Endothelial cell of umbilical vein (primary cell): ENCODE results near the gene CALR3. TPM values are rescaled to one million over a fixed set of nuclear protein-coding genes. Genes with fewer than 3 reads are reported as not detected.

ENCODE experiments used
- BruUV-seq: library from RNA; stranded (reverse); fragments of 400-500 nt; replicated peaks from 2 replicates; lab custom pipeline; 2021; lab: Mats Ljungman, UMichigan
- CTCF ChIA-PET: fragments of 300-600, 350-600 bp; sonication (Branson Sonifier 250); formaldehyde crosslinking; loops from one replicate; lab custom pipeline; 2021; ENCODE audit warnings: antibody characterized with exemption, inconsistent platforms; lab: Charles Lee
- POLR2A ChIA-PET: fragments of 300-600, 350-600 bp; sonication (Branson Sonifier 250); formaldehyde crosslinking; loops from one replicate; lab custom pipeline; 2021; ENCODE audit warnings: antibody characterized with exemption, inconsistent platforms; lab: Charles Lee
- DNase-seq: peaks from one replicate; pipeline ENCODE4 v3.0.0-alpha.2; 2011; ENCODE audit warnings: low read depth, low spot score
- FAIRE-seq: peaks from 2 replicates; lab custom pipeline; 2011; peaks lifted over from hg19 to GRCh38; lab: Jason Lieb, UNC
- H2AFZ ChIP-seq: 2 replicates; pipeline ENCODE4 v1.6.0; 2012; ENCODE audit warnings: low read depth, low read length, control low read depth, inconsistent platforms
- H3K27ac ChIP-seq: 2 replicates; pipeline ENCODE4 v1.5.1; 2011; ENCODE audit warnings: low read depth, mild to moderate bottlenecking, control low read depth, low read length, moderate library complexity; ENCODE audit not compliant: insufficient read depth
- H3K27me3 ChIP-seq, 2 experiments: 2 replicates each; pipeline versions ENCODE4 v1.6.0 to v1.6.1; 2011; ENCODE audit warnings: low read length in 2 of 2, mixed read lengths in 1 of 2; ENCODE audit not compliant: control insufficient read depth in 2 of 2, insufficient read depth in 2 of 2
- H3K36me3 ChIP-seq, 2 experiments: 2 replicates in 1 of 2; 3 replicates in 1 of 2; pipeline ENCODE4 v1.5.1; 2011; ENCODE audit warnings: low read length in 2 of 2, mild to moderate bottlenecking in 1 of 2, moderate library complexity in 1 of 2; ENCODE audit not compliant: control insufficient read depth in 2 of 2, insufficient read depth in 2 of 2; ENCODE audit errors: extremely low read depth in 1 of 2
- H3K4me1 ChIP-seq: 3 replicates; pipeline ENCODE4 v1.5.1; 2011; ENCODE audit warnings: mild to moderate bottlenecking, low read length; ENCODE audit not compliant: control insufficient read depth, insufficient read depth; ENCODE audit errors: extremely low read depth
- H3K4me2 ChIP-seq: 2 replicates; pipeline ENCODE4 v1.6.1; 2011; ENCODE audit warnings: low read length, control low read depth, mixed read lengths; ENCODE audit not compliant: insufficient read depth
- H3K4me3 ChIP-seq, 3 experiments: fragments of 200-600 bp in 1 of 3; sonication (generic), shearing (Covaris generic) in 1 of 3; replicated peaks in 1 of 3; 2 replicates each; pipeline ENCODE4 v1.5.1; 2011 to 2016; ENCODE audit warnings: control low read depth in 3 of 3, low read length in 3 of 3, mild to moderate bottlenecking in 2 of 3, inconsistent platforms in 1 of 3, low read depth in 1 of 3, moderate library complexity in 1 of 3; ENCODE audit not compliant: insufficient read depth in 1 of 3
- H3K79me2 ChIP-seq: 2 replicates; pipeline ENCODE4 v1.6.0; 2012; ENCODE audit warnings: low read length, inconsistent platforms; ENCODE audit not compliant: control insufficient read depth, insufficient read depth
- H3K9ac ChIP-seq: replicated peaks from 2 replicates; pipeline ENCODE3; 2011; ENCODE audit warnings: low read length, control low read depth; ENCODE audit not compliant: insufficient read depth; ENCODE audit errors: extremely low read depth
- H3K9me1 ChIP-seq: replicated peaks from 3 replicates; pipeline ENCODE4 v1.6.0; 2011; ENCODE audit warnings: mild to moderate bottlenecking, low read length; ENCODE audit not compliant: control insufficient read depth, insufficient read depth; ENCODE audit errors: extremely low read depth
- H3K9me3 ChIP-seq: replicated peaks from 2 replicates; pipeline ENCODE4 v1.5.1; 2012; ENCODE audit warnings: low read length, inconsistent platforms; ENCODE audit not compliant: control insufficient read depth, insufficient read depth
- H4K20me1 ChIP-seq: replicated peaks from 2 replicates; pipeline ENCODE3; 2011; ENCODE audit warnings: mild to moderate bottlenecking, low read length; ENCODE audit not compliant: control insufficient read depth, insufficient read depth; ENCODE audit errors: extremely low read depth
- EZH2 ChIP-seq: IDR thresholded peaks from 2 replicates; pipeline ENCODE4 v1.6.1; 2012; ENCODE audit warnings: borderline replicate concordance, low read depth, mild to moderate bottlenecking, moderate library complexity, low read length, inconsistent platforms; ENCODE audit not compliant: severe bottlenecking
- FOS ChIP-seq: IDR thresholded peaks from 2 replicates; pipeline ENCODE4 v1.6.1; 2011; ENCODE audit warnings: mild to moderate bottlenecking, low read length, moderate library complexity, borderline replicate concordance; ENCODE audit not compliant: insufficient read depth
- GATA2 ChIP-seq: IDR thresholded peaks from 2 replicates; pipeline ENCODE4 v1.7.0; 2011; ENCODE audit warnings: low read depth, mild to moderate bottlenecking, moderate library complexity, mixed read lengths, low read length; ENCODE audit not compliant: insufficient read length, insufficient read depth
- JUN ChIP-seq: IDR thresholded peaks from 2 replicates; pipeline ENCODE4 v1.6.1; 2011; ENCODE audit warnings: borderline replicate concordance, low read depth; ENCODE audit not compliant: insufficient read length, insufficient read depth
- MYC ChIP-seq: IDR thresholded peaks from one replicate; pipeline ENCODE4 v1.6.1; 2011; ENCODE audit warnings: mild to moderate bottlenecking, low read depth, low read length
- POLR2A ChIP-seq: IDR thresholded peaks from 2 replicates; pipeline ENCODE4 v1.6.1; 2012; ENCODE audit warnings: low read depth, mild to moderate bottlenecking, control low read depth, low read length
- POLR2AphosphoS5 ChIP-seq: IDR thresholded peaks from 2 replicates; pipeline ENCODE4 v1.6.1; 2012; ENCODE audit warnings: low read depth, mild to moderate bottlenecking, control low read depth, low read length, moderate library complexity; ENCODE audit not compliant: insufficient read depth
- dilution Hi-C: fragments of 300-500 bp; cut with MboI; formaldehyde crosslinking; loops from one replicate; pipeline ENCODE4 v1.15.0; 2019; ENCODE audit warnings: low sequenced_read_pairs; ENCODE audit not compliant: extremely low pct_ligation_motif_present
- intact Hi-C: fragments of 100-400 bp; cut with micrococcal nuclease; formaldehyde crosslinking; loops from one replicate; pipeline ENCODE4 v1.10.0; 2022
- polyA plus RNA-seq, 4 experiments: library from polyadenylated mRNA; depleted of rRNA in 3 of 4; stranded (reverse) in 3 of 4; unstranded in 1 of 4; fragments of >200 nt; gene quantifications; 2 replicates each; pipeline versions ENCODE4 v1.2.1 to v1.2.3, GENCODE V29; 2011 to 2012; ENCODE audit warnings: missing spikeins in 1 of 4
- total RNA-seq: library from RNA; stranded (reverse); gene quantifications from 2 replicates; pipeline ENCODE4 v1.2.3, GENCODE V29; 2021
- TF ChIP-seq, protein P1 (sequence below): IDR thresholded peaks from 2 replicates; pipeline ENCODE4 v1.6.1; 2011; ENCODE audit not compliant: insufficient read depth, insufficient read length
- TF ChIP-seq, protein P2 (sequence below), 2 donors: IDR thresholded peaks; 1 replicate in 1 of 2; 2 replicates in 1 of 2; pipeline ENCODE4 v1.5.1; 2011; ENCODE audit warnings: low read length in 2 of 2, mild to moderate bottlenecking in 2 of 2, moderate library complexity in 2 of 2, control low read depth in 1 of 2, inconsistent platforms in 1 of 2, low read depth in 1 of 2; ENCODE audit not compliant: insufficient read depth in 1 of 2; ENCODE audit errors: extremely low read depth in 1 of 2

CALR3 gene
- total and polyA plus RNA-seq, 2 donors (not counting 3 experiments of a cell fraction or from before 2014, with no cell fraction given), result not detected

DNA sequence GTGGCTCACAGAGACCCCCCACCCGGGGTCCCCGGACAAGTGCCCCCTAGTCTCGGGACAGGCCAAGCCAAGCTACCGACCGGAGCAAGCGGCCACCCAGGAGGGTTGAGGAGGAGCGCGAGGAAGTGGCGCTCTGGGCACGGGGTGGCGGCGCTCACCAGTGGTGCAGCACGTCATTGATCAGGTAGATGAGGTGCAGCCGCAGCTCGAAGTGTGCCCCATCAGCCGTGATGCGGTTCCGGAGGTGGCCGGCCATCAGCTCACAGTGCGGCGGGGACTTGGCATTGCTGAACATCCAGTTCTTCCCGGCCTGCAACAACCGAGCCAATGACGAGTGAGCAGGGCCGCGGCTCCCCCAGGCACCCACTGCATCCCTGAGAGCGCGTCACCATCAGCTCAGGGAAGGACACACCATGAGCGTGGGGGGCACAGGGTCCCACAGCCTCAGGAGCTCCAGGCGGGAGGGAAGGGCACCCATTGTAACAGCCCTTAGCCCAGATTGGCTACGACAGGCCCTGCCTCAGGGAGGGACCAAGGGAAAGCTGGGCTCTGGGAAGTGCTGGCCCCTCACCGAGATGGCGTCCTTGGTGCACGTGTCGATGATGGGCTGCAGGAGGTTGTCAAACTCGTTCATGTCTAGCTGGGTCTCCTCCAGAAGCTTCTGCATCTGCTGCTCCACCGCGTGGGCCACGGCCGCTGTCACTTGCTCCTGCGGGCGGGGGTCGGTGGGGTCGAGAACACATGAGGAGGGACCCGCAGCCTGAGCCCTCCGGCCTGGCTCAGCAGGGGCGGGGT, 36.7 kb upstream of the CALR3 start:
- ChIA-PET CTCF (no interaction called here), POLR2A (no interaction called here)
- Histone ChIP-seq H3K4me3 (no peak overlapping the region), H3K4me2 (no peak overlapping the region), H3K27me3 (no peaks in the 10 kb centered on the region), H3K9ac (no peak overlapping the region), H4K20me1 (no peaks in the 10 kb centered on the region), H3K27ac (no peak overlapping the region), H2AFZ (no peak overlapping the region), H3K9me1 (no peaks in the 10 kb centered on the region), H3K36me3 (peaks cover 14 to 71% of the 10 kb centered on the region in 2 experiments), H3K79me2 (peaks cover 21% of the 10 kb centered on the region), H3K4me1 (no peaks in the 10 kb centered on the region), H3K9me3 (no peaks in the 10 kb centered on the region)
- DNase-seq, result no peak
- dilution Hi-C loops, result no loop called here
- FAIRE-seq, result no peak
- TF ChIP-seq GATA2, result no peak
- TF ChIP-seq, protein P1, sequence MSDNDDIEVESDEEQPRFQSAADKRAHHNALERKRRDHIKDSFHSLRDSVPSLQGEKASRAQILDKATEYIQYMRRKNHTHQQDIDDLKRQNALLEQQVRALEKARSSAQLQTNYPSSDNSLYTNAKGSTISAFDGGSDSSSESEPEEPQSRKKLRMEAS, result no peak
- TF ChIP-seq POLR2AphosphoS5, result no peak
- TF ChIP-seq, protein P2, sequence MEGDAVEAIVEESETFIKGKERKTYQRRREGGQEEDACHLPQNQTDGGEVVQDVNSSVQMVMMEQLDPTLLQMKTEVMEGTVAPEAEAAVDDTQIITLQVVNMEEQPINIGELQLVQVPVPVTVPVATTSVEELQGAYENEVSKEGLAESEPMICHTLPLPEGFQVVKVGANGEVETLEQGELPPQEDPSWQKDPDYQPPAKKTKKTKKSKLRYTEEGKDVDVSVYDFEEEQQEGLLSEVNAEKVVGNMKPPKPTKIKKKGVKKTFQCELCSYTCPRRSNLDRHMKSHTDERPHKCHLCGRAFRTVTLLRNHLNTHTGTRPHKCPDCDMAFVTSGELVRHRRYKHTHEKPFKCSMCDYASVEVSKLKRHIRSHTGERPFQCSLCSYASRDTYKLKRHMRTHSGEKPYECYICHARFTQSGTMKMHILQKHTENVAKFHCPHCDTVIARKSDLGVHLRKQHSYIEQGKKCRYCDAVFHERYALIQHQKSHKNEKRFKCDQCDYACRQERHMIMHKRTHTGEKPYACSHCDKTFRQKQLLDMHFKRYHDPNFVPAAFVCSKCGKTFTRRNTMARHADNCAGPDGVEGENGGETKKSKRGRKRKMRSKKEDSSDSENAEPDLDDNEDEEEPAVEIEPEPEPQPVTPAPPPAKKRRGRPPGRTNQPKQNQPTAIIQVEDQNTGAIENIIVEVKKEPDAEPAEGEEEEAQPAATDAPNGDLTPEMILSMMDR (IDR thresholded peaks at IDR 0.05; ENCODE audit: extremely low read depth in 1 of 2, insufficient read depth in 1 of 2, low read depth in 1 of 2, low read length in 2 of 2), result no peak
- no peak for TF ChIP-seq MYC
- TF ChIP-seq EZH2, result no peak
- TF ChIP-seq FOS, result no peak
- TF ChIP-seq POLR2A, result no peak
- no peak for TF ChIP-seq JUN
- no TSS peak for BruUV-seq
- intact Hi-C loops, result no loop called here
